ENCODE results near the gene KAZN.

The KAZN gene

GRCh38 chr1:14808768-14809167 lies 210.3 kb downstream of the KAZN start:
- no peak for DNase-seq

- DNase-seq: no peak
Observed at GRCh38 chr1:14809191-14809981, 210.9 kb downstream of the KAZN start.

GRCh38 chr1:14810595-14811361 lies 212.3 kb downstream of the KAZN start:
- DNase-seq: no peak

GRCh38 chr1:14811573-14811972 lies 213.1 kb downstream of the KAZN start:
- DNase-seq: no peak

- DNase-seq: no peak
Observed at GRCh38 chr1:14812189-14812588, 213.7 kb downstream of the KAZN start.

GRCh38 chr1:14815175-14815877 lies 216.8 kb downstream of the KAZN start:
- DNase-seq: peak; percentile 7

- no peak for DNase-seq
Observed at GRCh38 chr1:14817223-14818170, 219.0 kb downstream of the KAZN start.

GRCh38 chr1:14820295-14821085 lies 222.0 kb downstream of the KAZN start:
- no peak for DNase-seq

GRCh38 chr1:14822493-14822892 lies 224.0 kb downstream of the KAZN start:
- DNase-seq: no peak

- DNase-seq: no peak
Observed at GRCh38 chr1:14822996-14823395, 224.5 kb downstream of the KAZN start.

- DNase-seq: no peak
Observed at GRCh38 chr1:14824314-14824915, 225.9 kb downstream of the KAZN start.

- DNase-seq: no peak
Observed at GRCh38 chr1:14825396-14825795, 226.9 kb downstream of the KAZN start.

- no peak for DNase-seq
Observed at GRCh38 chr1:14826172-14826636, 227.7 kb downstream of the KAZN start.

GRCh38 chr1:14826731-14827326 lies 228.3 kb downstream of the KAZN start:
- DNase-seq: no peak

- no peak for DNase-seq
Observed at GRCh38 chr1:14827870-14828269, 229.4 kb downstream of the KAZN start.

GRCh38 chr1:14828665-14829064 lies 230.2 kb downstream of the KAZN start:
- no peak for DNase-seq

- no peak for DNase-seq
Observed at GRCh38 chr1:14835725-14836124, 237.2 kb downstream of the KAZN start.

GRCh38 chr1:14836426-14837140 lies 238.1 kb downstream of the KAZN start:
- no peak for DNase-seq

- no peak for DNase-seq
Observed at GRCh38 chr1:14840374-14840773, 241.9 kb downstream of the KAZN start.

GRCh38 chr1:14841456-14841855 lies 243.0 kb downstream of the KAZN start:
- DNase-seq: no peak
